ENCODE results near the gene PCNX3. TPM values are rescaled to one million over a fixed set of nuclear protein-coding genes. Genes with fewer than 3 reads are reported as not detected.

The PCNX3 gene
- total RNA-seq, 3 donors from 2014 or later (not counting 1 experiment from before 2014, with no cell fraction given), result 101 to 105 (median 102) TPM

DNA sequence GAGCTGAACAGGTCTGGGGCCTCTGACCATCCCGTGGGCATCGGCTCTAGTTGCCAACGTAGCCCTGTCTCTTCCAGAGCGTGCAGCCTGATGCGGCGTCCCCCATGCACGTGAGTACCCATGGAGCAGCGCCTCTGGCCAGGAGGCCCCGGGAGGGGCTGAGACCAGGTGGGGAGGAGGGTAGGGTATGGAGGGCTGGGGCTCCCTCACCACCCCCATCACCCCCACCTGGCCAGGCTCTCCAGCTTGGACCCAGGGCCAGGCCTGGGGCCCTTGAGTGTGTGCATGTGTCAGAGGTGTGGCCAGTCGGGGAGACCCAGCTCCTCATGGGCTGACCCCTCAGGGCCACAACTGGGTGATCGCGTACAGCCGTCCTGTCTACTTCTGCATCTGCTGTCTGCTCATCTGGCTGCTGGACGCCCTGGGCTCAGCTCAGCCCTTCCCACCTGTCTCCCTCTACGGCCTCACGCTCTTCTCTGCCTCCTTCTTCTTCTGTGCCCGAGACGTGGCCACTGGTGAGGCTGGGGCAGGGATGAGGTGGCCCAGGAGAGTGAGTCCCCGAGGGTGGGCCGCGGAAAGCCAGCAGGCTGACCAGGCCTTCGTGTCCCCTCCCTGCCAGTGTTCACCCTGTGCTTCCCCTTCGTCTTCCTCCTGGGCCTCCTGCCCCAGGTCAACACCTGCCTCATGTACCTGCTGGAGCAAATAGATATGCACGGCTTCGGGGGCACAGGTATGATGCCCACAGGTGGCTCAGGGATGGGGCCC lies 8.5 kb downstream of the PCNX3 start:
- no peaks in the 10 kb centered on the region for H3K9me3 ChIP-seq (ENCODE audit: control insufficient read depth, insufficient read depth, low read length)
- WGBS (ENCODE audit: insufficient coverage), result 97% methylated on average over 23 of the region's 25 CpGs
- H3K4me3 ChIP-seq (ENCODE audit: low read length), result no peak overlapping the region
- ATAC-seq (no peak), DNase-seq (no peak)
- H3K27ac Mint-ChIP-seq, result peak overlapping the region in 1 of 2 donors; percentile 43
- TF ChIP-seq, protein P1, sequence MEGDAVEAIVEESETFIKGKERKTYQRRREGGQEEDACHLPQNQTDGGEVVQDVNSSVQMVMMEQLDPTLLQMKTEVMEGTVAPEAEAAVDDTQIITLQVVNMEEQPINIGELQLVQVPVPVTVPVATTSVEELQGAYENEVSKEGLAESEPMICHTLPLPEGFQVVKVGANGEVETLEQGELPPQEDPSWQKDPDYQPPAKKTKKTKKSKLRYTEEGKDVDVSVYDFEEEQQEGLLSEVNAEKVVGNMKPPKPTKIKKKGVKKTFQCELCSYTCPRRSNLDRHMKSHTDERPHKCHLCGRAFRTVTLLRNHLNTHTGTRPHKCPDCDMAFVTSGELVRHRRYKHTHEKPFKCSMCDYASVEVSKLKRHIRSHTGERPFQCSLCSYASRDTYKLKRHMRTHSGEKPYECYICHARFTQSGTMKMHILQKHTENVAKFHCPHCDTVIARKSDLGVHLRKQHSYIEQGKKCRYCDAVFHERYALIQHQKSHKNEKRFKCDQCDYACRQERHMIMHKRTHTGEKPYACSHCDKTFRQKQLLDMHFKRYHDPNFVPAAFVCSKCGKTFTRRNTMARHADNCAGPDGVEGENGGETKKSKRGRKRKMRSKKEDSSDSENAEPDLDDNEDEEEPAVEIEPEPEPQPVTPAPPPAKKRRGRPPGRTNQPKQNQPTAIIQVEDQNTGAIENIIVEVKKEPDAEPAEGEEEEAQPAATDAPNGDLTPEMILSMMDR (IDR thresholded peaks at IDR 0.05), result no peak
- H3K9me3 Mint-ChIP-seq, result no peaks in the 10 kb centered on the region
- no peak overlapping the region for H3K4me3 Mint-ChIP-seq
- peaks cover 10% of the 10 kb centered on the region for H3K4me1 ChIP-seq (ENCODE audit: control insufficient read depth, insufficient read depth, low read length)
- intact Hi-C loops (cut with micrococcal nuclease), result no loop called here
- no peaks in the 10 kb centered on the region for H3K27me3 Mint-ChIP-seq (ENCODE audit: low read depth in 2 of 2)
- peaks cover 85% of the 10 kb centered on the region for H3K36me3 ChIP-seq (ENCODE audit: control insufficient read depth, insufficient read depth, low read length)
- H3K27me3 ChIP-seq (ENCODE audit: control insufficient read depth, insufficient read depth, low read length), result no peaks in the 10 kb centered on the region
- H3K36me3 Mint-ChIP-seq, result no peaks in the 10 kb centered on the region
- no peak overlapping the region for H3K27ac ChIP-seq (ENCODE audit: low read length)
- H3K4me1 Mint-ChIP-seq, result peaks cover 7 to 20% of the 10 kb centered on the region in 2 donors

DNA sequence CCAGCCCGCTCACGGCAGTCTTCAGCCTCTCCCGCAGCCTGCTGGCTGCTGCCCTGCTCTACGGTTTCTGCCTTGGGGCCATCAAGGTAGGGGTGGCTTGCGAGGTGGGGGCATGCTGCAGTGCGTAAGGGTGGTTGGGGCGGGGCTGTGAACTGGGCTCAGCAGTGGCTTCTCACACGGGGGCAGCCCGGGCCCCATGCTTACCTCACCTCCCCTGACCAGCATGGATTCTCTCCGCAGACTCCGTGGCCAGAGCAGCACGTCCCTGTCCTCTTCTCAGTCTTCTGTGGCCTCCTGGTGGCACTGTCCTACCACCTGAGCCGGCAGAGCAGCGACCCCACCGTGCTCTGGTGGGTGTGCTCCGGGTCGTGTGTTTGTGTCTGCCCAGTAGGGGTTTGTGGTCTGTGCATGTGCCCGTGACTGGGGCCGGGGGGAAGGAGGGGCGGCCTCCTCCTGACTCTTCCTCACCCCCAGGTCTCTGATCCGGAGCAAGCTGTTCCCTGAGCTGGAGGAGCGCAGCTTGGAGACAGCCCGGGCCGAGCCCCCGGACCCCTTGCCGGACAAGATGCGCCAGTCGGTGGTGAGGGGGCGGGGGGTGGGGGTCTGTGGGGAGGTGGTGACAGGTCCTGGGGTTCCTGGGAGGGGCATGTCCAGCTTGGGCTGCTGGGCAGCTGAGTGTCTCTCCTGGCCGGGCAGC lies 9.5 kb downstream of the PCNX3 start:
- Mint-ChIP-seq H3K9me3 (no peaks in the 10 kb centered on the region), H3K4me3 (no peak overlapping the region), H3K36me3 (no peaks in the 10 kb centered on the region), H3K4me1 (peaks cover 7 to 20% of the 10 kb centered on the region in 2 donors), H3K27ac (peak overlapping the region in 1 of 2 donors; percentile 43), H3K27me3 (ENCODE audit: low read depth in 2 of 2) (no peaks in the 10 kb centered on the region)
- intact Hi-C loops (cut with micrococcal nuclease), result loop anchor here (5.0 kb wide), 2 partner anchors 37 to 192 kb away; partner anchors contain the start of gene RELA
- 75% methylated on average over 29 of the region's 30 CpGs for WGBS (ENCODE audit: insufficient coverage)
- H3K27me3 ChIP-seq (ENCODE audit: control insufficient read depth, insufficient read depth, low read length), result no peaks in the 10 kb centered on the region
- peak in 2 of 3 donors; percentile 16 to 29 for ATAC-seq
- no peak overlapping the region for H3K4me3 ChIP-seq (ENCODE audit: low read length)
- TF ChIP-seq, protein P1 (IDR thresholded peaks at IDR 0.05), result no peak
- no peaks in the 10 kb centered on the region for H3K9me3 ChIP-seq (ENCODE audit: control insufficient read depth, insufficient read depth, low read length)
- no peak overlapping the region for H3K27ac ChIP-seq (ENCODE audit: low read length)
- H3K36me3 ChIP-seq (ENCODE audit: control insufficient read depth, insufficient read depth, low read length), result peaks cover 88% of the 10 kb centered on the region
- DNase-seq, result no peak
- peaks cover 10% of the 10 kb centered on the region for H3K4me1 ChIP-seq (ENCODE audit: control insufficient read depth, insufficient read depth, low read length)

DNA sequence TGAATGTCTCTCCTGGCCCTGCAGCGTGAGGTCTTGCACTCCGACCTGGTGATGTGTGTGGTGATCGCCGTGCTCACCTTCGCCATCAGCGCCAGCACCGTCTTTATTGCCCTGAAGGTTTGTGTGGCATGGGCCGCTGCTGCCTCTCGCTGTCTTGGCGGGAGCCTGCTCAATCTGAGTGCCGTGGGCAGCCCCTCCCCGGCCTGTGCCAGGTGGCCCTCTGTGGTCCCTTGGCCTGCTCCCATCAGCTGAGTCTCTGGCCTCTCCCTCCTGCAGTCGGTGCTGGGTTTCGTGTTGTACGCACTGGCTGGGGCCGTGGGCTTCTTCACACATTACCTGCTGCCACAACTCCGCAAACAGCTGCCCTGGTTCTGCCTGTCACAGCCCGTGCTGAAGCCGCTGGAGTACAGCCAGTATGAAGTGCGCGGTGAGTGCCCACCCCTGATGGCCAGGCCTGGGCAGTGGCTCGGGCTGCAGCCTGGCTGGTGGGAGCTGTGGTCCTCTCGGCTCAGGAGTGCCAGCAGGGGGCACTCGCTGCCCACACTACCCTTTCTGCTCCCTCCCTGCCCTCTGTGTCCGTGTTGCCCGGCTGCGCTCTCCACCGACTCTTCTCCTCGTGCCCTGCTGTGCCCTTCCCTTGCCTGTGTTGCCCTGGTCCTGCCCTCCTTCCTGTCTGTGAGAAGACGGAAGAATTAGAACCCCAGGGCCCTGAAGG lies 10.2 kb downstream of the PCNX3 start:
- WGBS (ENCODE audit: insufficient coverage), result 71% methylated on average over 30 of the region's 30 CpGs
- no peaks in the 10 kb centered on the region for H3K27me3 Mint-ChIP-seq (ENCODE audit: low read depth in 2 of 2)
- peak; percentile 71 to 84 for DNase-seq

More for the DNA sequence above, 10.2 kb downstream of the PCNX3 start:
- peaks cover 87% of the 10 kb centered on the region for H3K36me3 ChIP-seq (ENCODE audit: control insufficient read depth, insufficient read depth, low read length)
- no peaks in the 10 kb centered on the region for H3K9me3 ChIP-seq (ENCODE audit: control insufficient read depth, insufficient read depth, low read length)
- TF ChIP-seq, protein P1 (IDR thresholded peaks at IDR 0.05), result peak; percentile 78
- no peaks in the 10 kb centered on the region for H3K36me3 Mint-ChIP-seq
- H3K27ac ChIP-seq (ENCODE audit: low read length), result no peak overlapping the region
- intact Hi-C loops (cut with micrococcal nuclease), result loop anchor here (1.0 to 5.0 kb wide), 3 partner anchors 37 to 192 kb away; partner anchors contain the start of gene RELA
- H3K4me3 ChIP-seq (ENCODE audit: low read length), result no peak overlapping the region
- peaks cover 7 to 20% of the 10 kb centered on the region in 2 donors for H3K4me1 Mint-ChIP-seq
- peaks cover 10% of the 10 kb centered on the region for H3K4me1 ChIP-seq (ENCODE audit: control insufficient read depth, insufficient read depth, low read length)
- no peak overlapping the region for H3K4me3 Mint-ChIP-seq
- peak overlapping the region; percentile 63 to 66 for H3K27ac Mint-ChIP-seq
- peak; percentile 87 to 97 (median 91) for ATAC-seq
- no peaks in the 10 kb centered on the region for H3K27me3 ChIP-seq (ENCODE audit: control insufficient read depth, insufficient read depth, low read length)
- H3K9me3 Mint-ChIP-seq, result no peaks in the 10 kb centered on the region

Data from natural killer cell (primary cell).